GM19452 (cell line): ENCODE results near the gene CISD1.

Experiments
- ATAC-seq: cut with Tn5 transposase; IDR thresholded peaks from one replicate; pipeline ENCODE4 v1.9.1; 2021; ENCODE audit not compliant: unreplicated experiment

Gene CISD1

DNA sequence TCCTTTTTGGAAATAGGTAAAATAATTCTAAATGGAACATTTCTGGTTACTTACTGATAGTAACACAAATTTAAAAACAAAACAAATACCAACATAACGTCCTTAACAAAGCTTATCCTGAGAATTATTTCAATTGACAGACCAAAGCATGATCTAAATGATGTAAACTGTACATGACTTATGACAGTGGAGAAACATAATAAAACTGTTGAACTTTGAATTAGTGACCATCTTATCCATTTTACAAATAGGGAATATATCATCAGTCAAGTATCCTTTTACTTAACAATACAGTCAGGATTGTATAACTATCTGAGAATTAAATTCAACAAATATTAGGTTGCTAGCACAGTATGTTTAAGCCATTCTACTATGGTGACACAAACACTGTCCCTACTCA is 3.7 kb upstream of the CISD1 start:
- ATAC-seq = no peak

DNA sequence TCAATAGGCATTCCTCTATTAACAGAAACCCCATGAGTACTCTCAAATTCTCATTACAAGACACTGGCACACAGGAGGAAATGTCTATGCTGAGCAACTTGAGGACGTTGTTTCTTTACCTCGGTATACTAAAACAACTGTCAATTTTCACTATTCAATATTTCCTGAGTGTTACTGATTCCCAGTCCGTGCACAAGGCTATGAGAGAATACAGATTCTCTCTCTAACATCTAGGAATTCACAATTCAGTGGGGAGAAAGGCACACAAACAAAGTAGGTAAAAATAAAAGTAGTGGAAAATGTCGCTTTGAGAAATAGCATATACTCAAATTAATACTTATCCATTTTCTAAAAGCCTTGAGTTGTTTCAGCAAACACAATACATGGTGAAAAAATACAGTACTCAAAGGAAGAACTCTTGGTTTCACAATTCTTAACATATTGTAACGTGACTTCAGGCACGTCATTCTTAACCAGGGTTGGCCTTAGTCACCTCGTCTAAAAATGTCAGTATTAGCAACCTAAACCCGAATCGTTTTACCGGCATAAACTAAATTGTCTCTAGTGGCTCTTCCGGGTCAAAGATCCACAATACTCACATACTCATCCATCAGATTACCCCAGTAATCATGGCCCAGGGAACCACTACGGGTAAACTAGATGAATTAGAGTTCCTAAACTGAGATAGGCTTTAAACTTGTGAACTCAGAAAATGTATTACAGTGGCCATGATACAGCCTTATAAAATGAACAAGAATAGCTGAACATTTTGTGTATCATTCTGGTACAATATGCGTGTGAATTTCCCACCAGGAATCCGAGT is 2.7 kb upstream of the CISD1 start:
- ATAC-seq = peak; percentile 15

DNA sequence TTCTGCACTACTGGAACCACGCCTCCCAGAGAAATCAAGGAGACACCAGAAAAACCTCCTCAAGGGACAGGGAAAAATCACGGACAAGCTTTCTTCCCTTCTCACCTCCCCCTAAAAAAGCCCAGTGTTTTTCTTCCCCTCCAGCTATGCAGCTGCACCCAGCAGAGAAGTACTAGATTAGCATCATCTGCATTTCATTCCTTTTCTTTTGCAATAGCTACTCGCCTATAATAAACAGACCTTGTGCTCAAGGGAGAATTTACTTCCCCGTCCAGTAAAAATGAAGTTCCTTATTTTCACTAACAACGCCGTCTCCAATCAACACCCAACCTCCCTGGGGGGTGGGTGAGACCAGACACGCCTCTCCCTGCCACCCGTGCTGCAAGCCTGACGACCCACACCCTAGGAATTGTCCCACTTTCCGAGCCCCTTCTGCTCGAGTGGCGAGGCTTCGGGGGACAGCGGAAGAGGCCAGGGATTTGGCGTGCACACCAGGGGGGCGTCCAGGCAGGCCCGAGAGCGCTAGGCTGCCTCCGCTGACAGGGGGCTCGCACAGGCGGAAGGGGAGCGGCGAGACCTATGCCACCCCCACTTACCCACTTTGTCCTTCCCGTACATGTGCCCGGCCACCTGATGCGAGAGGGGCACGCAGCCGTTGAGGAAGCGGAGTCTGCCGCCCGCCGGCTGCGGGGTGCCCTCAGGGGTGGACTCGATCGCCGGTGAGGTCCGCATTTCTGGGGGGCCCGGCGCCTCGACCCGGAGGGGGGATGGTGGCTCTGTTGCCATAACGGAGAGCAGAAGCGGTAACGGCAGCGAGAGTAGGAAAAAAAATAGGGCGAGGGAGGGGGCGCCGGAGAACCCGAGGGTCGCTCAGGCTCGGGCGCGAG is 1.9 kb upstream of the CISD1 start:
- ATAC-seq = peak; percentile 3

DNA sequence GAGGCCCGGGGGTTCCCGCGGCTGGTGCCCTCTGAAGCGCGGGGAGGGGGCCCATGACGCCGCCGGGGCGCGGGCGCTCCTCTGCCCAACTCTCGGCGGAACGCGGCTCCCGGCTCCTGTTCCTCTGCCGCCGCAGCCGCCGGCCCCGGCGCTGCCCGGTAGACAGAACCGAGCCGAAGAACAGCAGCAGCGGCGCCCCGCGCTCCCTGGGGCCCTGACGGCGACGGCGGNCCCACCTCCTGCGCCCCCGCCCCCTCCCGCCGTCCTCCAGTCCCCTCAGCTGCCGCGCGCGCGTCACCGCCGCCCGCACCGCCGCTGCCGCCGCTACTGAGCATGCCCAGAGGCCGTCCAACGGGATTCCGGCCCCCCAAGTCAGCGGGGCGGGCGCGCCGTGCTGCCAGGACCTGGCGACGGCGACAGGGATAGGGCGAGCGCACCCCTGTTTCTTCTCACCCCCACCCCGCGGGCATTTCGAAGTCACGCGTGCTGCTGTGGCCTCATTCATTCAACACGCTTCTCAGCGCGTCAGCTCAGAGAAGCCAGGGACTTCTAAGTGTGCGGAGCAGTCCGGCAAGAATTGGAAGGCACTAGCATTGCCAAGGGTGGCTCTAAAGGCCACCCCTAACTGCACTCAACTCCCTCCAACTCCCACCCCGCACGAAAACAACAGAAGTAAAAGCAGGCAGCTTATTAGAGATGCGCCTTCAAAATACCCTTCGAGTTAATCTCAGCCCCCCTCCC is 1.1 kb upstream of the CISD1 start, which contains the start of gene IPMK:
IPMK (minus strand) TSS at position 182 of the 741 bp plus-strand sequence. CDS start 283 bp downstream, outside the sequence.
- ATAC-seq = peak; percentile 59

DNA sequence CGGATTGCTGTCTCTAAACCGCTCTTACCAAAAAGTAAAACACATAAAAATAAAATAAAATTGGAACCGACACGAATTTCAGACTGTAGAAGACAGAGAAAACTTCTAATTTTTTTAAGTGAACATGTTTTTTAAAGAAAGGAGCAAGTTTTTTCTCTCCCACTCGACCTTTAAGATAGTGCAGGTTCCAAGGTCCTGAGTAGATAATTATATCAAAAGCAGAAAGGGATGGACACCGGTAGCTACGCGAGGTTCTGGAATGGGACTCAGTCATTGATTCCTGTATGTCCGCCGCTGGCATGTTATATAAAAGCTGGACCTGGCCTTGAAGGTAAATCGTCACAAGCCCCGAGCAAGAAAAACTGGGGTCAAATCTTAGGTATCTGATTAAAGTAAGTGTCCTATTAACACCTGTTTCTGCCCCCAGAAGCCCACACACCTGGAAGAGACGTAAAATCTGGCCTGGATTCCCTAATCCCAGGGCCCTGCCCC is 462 bp upstream of the CISD1 start:
- ATAC-seq = no peak

DNA sequence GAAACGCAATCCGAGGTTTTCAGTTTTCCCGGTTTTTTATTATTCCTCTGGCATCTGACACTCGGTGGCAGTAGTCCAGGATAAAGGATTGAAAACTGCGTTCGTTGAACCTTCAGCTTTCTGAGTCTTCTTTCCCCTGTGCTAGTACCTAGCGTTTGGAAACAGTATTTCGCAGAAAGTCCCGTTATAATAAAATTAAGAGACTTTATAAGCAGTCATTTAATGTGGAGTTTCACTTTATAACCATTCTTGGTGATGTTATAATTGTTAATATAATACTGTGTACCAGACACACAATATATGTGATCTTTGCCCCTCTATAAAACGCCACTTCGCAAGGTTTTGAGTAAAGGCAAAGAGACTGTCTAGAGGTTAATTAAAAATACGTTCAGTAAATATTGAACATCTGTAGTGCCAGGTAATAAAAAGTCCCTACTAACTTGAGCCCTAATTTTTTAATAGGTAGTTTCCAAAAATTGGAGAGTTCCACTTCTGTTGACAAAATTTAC is 874 bp downstream of the CISD1 start:
- no peak for ATAC-seq

DNA sequence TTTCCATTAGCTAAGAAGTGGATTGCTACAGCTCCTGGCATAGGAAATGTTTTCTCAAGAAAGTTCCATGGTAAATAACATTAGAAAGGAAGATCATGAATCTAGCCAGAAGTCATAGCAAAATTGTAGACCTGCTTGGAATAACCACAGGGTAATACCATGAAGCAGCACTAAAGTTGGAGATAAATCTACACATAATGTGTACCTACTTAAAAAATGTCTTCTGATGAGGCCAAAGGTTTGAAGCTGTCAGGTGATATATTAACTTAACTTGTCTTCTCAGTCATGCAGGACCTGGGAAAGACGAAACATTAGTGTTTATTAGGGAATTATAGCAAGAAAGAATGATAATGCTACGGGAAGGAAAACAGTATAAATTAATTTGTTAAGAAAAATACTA is 6.3 kb downstream of the CISD1 start:
- ATAC-seq = no peak

DNA sequence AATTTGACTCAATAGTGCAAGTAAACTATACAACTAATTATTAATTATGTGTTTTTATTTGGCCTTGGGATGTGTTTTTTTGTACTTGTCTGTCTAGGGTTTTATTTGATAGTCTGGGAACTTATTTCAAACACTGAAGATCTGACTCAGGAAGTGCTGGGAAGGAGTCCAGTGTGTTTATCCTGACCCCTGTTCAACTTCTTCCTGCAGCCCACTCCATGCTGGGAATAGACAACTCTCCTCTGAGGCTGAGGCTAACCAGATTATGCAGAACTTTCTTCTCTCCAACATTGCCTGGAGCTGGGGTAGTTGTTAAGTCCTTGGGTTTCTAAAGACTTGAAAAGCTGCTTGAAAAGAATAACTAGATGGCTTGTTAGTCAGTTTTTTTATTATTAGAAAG is 6.9 kb downstream of the CISD1 start:
- no peak for ATAC-seq

DNA sequence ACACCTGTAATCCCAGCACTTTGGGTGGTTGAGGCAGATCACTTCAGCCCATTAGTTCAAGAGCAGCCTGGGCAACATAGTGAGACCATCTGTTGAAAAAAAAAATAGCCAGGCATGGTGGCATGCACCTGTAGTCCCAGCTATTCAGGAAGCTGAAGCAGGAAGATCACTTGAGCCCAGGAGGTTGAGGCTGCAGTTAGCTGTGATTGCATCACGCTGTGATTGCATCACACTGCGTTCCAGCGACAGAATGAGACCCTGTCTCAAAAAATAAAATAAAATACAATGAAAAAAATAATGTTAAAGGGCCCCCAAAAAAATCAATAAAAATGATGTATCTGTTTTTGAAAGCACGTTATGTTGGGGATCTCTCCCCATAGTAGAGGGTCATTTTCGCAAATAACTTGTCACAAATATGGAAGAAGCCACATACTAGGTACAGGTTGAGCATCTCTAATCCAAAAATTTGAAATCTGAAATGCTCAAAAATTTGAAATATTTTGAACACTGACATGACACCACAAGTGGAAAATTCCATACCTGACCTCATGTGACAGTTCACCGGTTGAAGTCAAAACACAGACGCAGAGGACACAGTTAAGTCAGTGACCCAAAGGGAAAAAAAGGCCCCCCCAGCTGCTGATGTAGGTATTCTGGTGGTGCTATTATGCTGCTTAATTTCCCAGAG is 9.5 kb downstream of the CISD1 start:
- no peak for ATAC-seq

DNA sequence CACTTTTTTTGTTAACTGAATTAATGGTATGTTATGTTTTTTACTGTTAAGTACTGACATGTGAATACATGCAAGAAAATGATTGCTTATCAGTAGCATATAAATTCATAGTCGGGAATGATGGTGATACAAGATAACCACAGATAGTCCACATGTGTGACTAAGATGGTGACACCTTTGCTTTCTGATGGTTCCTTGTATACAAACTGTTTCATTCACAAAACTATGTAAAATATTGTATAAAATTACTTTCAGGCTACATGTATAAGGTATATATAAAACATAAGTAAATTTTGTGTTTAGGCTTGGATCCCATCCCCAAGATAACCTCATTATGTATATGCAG is 10.0 kb downstream of the CISD1 start:
- ATAC-seq = no peak

DNA sequence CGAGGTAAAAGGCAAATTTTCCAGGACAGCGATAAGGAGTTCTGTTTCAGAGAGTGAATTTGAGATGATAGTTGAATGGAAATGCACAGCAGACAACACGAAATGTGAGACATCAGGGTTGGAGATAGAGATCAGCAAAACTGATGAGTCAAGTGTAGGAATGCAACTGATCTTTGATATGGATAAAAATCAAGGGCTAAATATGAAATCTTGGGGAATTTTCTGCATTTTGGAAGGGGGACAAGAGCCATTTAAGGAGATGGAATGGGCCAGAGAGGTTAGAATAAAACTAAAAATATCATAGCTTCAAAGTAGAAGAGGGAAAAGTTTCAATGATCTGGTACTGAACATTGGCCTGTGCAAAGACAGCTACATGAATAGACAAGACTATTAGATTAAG is 11.5 kb downstream of the CISD1 start:
- no peak for ATAC-seq

DNA sequence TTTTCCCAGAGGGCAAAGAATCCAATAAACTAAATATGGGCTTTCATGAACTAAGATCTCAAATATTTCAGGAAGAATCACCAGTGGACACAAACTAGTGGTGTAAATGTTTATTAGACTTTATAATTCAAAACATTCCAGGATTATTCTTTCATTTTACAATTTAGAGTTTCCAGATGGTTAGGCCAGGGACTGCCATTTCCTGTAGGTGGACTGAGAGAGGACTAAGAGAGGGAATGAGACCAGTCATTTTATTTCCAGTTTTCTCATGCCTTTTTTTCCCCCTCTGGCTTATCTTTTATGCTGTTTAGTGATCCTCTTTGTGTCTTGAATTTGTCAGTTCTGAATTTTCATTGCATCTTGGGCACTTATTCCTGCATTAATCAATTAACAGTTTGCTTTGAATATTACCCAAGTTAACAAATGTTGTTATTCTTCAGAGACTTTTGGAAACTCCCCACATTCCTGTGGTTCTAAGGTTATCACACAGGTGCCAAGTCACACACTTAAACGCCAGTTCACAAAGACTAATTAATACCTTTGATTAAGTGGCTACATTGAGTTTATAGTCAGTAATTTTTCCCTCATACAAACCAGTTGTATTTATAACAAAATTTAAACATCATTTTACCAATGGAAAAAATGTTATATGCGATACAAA is 12.3 kb downstream of the CISD1 start:
- no peak for ATAC-seq

DNA sequence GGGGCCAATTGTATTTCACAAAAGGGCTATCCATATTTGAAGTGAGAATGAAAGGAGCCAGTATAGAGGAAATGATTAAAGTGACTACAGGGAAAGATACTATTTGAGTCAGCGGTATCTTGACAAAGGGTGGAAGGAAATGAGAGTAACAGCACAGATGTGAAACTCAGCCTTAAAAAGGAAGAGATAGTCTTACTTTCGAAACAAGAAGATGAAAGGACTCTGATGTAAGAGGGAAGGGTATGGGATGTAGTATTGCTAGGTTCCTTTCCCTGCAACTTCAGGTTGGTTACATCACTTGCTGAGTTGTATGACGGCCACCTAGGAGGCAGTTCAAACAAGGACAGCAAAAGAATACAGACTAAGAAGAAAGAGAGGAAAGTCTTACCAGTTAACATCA is 13.7 kb downstream of the CISD1 start:
- ATAC-seq = peak; percentile 100

DNA sequence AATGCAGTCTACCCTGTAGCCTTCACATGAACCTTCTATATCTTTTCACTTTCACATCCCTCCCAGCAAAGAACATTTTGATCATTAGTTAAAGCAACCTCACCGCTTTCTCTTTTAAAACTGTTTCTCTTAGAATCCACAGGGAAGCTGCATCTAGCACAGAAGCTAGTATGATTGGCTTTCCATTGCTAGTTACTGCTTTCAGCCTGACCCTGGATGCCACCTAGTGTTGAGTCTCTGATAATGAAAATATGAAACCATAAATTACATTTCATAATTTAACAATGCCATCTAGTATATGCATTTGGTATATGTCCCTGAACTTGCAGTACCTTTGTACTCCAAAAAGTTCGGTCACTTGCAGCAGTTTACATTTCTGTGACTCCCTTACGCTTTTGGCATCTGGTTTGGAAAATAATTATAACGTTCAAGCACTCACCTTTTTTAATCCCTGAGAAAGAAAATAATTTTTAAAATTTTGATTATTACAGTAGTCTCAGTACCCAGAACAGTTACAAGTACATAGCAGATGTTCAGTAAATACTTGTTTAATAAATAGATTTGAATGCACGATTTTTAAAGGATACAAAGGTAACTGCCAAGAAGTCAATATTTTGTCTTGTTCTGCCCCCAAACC is 22.7 kb downstream of the CISD1 start:
- peak; percentile 76 for ATAC-seq

DNA sequence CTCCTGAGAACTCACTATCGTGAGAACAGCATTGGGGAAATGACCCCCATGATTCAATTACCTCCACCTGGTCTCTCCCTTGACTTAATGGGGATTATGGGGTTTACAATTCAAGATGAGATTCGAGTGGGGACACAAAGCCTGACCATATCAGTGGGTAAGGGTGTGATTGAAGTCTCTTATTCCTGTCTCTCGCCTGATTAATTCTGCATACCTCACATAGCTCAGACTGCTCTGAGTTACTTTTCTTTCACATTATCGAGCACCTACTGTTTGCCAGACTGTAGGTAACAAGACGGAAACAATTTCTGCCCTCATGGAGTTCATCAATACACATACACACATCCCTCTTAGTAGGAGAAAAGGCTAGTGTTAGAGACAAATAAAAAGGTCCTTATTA is 25.0 kb downstream of the CISD1 start:
- no peak for ATAC-seq

DNA sequence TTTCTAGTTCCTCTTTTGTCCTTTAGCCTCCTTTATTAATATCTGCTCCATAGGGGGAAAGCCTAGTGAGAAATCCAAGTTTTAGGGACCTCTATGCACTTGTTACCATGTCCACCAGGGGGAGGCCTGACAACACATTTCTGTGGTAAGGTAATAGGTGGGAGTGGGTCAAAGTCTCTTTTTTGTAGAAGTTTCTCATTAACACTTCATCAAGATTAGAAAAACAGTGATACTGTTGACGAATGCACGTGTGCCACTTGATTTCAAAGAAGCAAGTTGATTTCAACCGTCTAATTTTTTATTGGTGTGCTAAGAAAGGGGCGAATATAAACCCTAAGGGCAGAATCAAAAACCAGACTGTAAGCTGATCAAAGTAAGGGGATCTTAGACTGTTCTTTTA is 30.6 kb downstream of the CISD1 start:
- ATAC-seq = peak; percentile 96

DNA sequence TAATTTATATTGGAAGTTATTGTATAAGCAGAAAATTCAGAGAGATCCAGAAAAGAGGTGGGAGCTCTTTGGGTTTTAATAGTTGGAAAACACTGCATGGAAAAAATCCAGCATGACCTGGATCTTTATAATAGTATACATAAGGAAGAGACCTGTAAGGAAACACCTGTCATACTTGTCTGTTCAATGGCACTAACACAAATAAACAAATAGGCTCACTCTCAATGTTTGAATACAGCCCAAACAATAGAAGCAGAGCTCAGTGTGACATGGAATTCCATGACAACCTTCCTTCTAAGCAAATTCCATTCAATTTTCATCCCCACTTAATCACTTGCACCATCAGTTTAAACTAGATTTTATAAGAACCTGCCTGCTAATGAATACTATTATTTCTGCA is 31.7 kb downstream of the CISD1 start:
- ATAC-seq = no peak

DNA sequence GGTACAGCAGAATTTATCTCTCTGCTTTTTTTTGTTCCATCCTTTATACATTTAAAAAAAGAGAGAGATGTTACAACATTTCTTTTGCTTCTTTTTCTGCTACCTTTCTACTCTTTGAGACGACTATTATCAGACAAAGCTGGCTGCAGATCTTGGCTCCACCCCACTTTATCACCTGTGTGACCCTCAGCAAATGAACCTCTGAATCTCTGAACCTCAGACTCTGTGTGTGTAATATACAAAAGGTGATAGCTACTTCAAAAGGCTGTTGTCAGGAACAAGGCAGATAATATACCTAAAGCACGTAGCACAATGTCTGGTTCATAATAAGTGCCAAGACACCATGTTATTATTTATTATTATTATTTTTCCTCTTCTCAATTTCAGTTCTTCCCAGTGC is 33.3 kb downstream of the CISD1 start:
- ATAC-seq = no peak

DNA sequence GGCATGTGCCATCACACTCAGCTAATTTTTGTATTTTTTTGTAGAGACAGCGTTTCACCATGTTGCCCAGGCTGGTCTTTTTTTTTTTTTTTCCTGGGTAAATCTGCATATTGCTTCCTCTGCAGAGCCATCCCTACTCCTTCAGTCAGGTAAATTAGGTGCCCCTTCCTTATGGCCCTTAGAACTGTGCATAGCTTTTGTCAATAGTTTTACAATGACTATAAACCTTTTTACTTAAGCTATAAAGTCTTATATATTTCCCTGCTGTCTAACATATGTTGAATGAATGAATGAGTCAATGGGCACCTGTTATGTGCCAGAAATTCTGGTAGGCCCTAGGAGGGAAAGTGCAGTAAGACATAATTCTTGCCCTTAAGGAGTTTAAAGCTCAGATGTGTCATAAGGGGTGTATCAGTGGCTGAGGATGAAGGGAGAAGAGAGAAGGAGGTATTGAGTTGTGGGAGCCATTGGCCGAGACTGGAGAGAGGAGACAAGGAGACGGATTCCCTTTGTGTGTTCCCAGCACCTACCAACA is 35.2 kb downstream of the CISD1 start:
- no peak for ATAC-seq
